Ramos (cell line): ENCODE results near the gene ANXA4.
"Not testable (repeated sequence)": the region's sequence is repeated elsewhere in the genome, so short reads cannot be mapped to it uniquely, and the experiment has no call there.

ENCODE experiments used
- in situ Hi-C: fragments of 300-500 bp; cut with MboI; formaldehyde crosslinking; loops from one replicate; pipeline ENCODE4 v1.14.3; 2022; ENCODE audit warnings: low sequenced_read_pairs; ENCODE audit not compliant: unreplicated experiment

ANXA4 gene

GRCh38 chr2:69798290-69798908 is 56.5 kb downstream of the ANXA4 start:
- in situ Hi-C loops: no loop called here

DNA sequence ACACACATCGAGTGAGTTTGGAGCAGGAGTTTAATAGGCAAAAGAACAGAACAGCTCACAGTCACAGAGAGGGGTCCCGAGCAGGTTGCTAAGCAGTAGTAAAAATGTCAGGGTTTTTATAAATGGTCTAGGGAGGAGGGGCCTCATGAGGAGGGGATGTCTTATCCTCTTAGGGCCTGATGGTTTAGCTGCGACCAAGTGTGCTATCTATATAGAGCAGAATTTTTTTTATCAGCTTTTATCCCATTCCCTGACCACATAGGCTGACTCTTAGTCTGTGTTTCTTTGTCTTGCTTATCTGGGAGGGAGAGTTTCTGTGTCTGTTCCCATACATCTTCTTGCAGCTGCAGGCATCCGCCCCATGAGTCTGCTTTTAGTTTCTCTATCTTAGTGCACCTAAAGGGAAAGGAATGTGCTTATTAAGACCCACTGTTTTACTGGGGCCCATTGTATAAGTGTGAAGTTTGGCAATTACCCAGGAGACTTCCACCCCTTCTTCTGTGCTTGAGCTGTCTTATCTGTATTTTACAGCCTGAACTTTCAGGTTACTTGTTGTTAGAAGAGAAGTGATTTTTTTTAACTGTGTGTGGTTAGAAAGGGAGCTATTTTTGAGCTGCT is 57.1 kb downstream of the ANXA4 start:
- in situ Hi-C loops: no loop called here

DNA sequence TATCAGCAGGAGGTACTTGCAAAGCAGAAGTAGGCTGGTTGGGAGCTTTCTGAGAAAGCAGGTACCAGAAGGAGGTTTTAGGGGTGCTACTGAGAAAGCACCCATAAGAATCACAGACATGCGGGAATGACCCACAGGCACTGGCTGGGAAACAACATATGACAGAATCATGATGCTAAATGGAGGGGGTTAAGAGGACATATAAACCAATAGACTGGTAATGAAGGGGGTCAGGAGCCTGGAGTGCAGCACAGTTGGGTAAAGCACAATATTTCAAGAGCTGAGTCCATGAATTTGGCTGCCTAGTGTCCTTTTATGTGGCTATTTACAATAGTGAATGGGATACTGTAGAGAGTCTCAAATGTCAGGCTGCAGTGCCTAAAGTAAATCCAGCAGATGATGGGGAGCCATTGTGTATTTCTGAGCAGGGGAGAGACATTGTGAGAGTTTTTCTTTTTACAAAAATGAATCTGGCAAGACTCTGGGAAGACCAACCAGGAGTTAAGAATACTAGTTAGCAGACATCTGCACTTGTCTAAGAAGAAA is 59.9 kb downstream of the ANXA4 start:
- in situ Hi-C loops: no loop called here

DNA sequence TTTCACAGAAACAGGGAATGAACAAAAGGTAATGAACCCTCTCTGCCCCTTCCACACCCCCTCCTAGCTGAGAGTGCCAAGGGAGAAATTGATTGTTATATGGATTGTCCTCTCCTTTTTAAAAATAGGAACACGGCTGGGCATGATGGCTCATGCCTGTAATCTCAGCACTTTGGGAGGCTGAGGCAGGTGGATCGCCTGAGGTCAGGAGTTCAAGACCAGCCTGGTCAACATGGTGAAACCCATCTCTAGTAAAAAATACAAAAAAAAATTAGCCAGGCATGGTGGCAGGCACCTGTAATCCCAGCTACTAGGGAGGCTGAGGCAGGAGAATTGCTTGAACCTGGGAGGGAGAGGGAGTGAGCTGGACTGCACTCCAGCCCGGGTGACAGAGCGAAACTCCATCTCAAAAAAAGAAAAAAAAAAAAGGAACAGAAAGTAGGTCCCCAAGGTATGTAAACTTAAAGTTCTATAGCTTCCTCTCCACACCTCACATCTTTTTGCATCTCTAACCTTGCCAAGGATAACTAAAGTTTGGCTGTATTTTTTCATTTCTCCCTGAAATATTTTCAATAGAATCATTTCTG is 60.9 kb downstream of the ANXA4 start:
- in situ Hi-C loops: not testable (repeated sequence)

DNA sequence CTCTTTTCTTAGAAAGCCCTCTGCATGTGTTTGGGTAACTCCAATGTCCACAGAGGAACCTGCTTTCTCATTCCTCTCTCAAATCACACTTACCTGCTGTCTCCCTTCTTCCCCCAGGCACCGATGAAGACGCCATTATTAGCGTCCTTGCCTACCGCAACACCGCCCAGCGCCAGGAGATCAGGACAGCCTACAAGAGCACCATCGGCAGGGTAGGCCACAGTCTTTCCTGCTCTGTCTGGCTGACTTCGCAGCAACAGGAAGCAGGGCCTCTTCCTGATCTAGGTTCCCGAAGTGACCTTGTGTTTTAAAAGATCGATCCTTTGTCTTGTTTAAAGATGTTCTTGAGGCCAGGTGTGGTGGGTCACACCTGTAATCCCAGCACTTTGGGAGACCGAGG is 62.5 kb downstream of the ANXA4 start:
- in situ Hi-C loops: no loop called here

GRCh38 chr2:69805887-69806286 is 64.0 kb downstream of the ANXA4 start:
- in situ Hi-C loops: no loop called here

DNA sequence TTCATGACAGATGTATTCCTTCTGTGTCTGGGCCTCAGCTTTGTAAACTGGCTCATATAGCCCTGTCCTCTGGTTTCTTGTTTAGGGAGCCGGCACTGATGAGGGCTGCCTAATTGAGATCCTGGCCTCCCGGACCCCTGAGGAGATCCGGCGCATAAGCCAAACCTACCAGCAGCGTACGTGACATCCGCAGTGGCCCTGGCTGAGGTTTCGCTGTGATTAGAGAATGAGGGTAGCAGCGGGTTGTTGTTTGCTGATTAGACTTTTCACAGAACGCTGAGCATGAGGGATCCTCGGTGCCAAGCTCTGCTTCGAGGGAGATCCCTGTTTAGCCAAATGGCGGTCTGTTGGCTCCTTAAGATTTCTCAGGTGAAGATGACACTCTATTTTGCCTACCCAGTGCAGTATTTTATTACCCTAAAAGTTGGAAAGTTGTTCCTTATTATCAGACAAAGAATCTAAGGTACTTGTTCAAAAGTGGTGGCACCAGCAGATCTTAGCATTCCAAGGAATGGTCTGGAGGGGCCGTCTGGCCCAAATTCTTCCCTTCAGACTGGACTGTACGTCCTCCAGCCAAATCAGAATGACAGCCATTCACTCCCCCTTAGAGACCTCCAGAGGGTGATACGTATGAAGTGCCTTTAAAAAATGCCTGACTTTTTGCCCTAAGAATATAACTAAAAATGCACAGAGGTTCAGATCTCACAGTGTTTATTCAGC is 66.0 kb downstream of the ANXA4 start:
- in situ Hi-C loops: no loop called here

- in situ Hi-C loops: loop anchor here (5.0 kb wide), 1 partner anchor 83 kb away; no protein-coding TSS in a partner anchor
Observed at GRCh38 chr2:69810550-69810949, 68.6 kb downstream of the ANXA4 start.

- in situ Hi-C loops: loop anchor here (5.0 kb wide), 1 partner anchor 84 kb away; no protein-coding TSS in a partner anchor
Observed at GRCh38 chr2:69811018-69811417, 69.1 kb downstream of the ANXA4 start.

DNA sequence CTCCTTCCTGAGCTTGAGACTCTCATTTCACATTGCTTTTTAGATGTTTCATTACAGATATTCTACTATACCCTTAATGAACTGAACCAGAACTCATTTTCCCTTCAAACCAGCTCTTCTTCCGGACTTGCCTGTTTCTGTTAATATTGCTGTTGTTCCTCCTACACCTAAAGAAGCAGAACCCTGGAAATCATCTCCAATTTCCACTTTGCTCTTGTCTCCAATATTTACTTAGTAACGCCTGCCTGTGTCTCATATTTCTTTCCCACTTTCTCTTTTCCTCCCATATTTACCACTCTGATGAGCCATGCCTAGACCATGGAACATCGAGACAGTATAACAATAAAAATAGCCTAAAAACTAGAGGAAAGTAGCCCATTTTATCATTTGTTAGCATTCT is 69.7 kb downstream of the ANXA4 start:
- in situ Hi-C loops: loop anchor here (5.0 kb wide), 1 partner anchor 84 kb away; no protein-coding TSS in a partner anchor

- in situ Hi-C loops: no loop called here
Observed at GRCh38 chr2:69815717-69816116, 73.8 kb downstream of the ANXA4 start.

DNA sequence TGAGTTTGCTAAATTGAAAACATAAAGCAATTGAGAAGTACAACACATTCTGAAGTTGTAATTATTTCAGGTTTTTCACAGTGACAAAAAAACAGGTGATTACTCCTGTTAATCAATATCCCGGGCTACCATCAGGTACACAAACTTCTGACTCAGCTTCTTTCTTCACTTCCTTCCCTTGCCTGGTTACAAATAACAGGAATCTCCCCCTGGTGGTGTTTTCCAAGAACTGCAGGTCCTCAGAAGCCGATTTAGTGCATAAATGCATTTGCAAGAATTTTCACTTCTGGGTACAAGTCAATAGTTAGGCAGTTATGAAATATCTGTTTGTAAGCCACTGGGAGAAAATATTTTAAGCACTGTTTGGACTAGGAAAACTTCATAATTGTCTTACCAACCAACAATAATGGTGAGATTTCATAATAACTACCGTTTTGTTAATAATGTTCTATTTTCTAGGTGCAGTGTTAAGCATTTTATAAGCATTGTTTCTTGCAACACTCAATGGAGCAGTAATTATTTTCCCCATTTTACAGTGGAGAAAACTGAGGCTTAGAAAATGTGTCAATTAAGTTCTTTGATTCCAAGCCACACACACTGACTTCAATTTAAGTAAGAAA is 75.1 kb downstream of the ANXA4 start:
- in situ Hi-C loops: no loop called here

- in situ Hi-C loops: no loop called here
Observed at GRCh38 chr2:69817729-69818501, 76.0 kb downstream of the ANXA4 start.

DNA sequence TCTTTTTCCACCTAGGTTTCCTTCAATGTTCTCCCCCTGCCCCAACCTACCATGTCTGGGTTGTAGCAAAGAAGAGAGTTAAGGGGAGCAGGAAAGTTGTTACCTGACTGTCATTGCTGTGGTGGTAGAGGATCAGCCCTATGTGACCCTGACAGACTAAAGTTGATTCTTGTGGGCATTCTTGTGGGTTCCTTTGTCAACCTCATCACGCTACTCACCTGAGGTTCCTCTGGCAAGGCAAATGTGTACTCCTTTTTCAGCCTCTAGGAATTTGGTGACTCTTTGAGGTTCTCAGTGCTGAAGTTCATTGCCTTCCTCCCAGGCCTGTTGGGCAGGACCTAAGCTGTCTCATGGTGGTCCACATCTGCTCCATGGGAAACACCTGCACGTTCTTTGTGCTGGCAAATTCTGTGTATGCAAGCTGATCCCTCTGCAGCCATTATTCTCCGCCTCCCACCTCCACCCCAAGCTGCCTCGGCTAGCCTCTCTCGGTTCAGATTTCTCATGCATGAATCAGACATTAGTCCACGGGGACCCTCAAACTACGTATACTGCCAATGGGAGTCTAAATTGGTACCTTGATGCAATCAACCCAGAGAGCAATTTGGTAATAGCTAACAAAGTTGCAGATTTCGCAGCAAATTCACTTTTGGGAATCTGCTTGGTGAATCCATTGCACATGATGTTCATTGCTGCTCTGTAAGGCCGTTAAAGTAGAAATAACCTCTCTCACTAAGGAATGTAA is 86.0 kb downstream of the ANXA4 start:
- in situ Hi-C loops: no loop called here

DNA sequence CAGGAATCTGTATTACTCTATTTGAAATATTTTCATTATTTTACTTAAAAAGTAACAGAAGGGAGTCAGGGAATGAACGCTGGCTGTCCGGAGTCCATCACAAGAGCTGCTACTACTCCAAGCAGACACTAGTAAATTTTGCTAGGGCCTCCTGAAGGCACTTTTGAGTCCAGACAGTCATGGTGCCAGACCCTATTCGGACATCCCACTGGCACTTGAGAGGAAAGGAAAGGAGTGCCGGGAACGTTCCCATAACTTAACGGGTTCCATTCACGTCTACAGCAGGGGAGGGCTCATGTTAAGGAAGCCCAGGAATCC is 87.0 kb downstream of the ANXA4 start:
- in situ Hi-C loops: no loop called here

DNA sequence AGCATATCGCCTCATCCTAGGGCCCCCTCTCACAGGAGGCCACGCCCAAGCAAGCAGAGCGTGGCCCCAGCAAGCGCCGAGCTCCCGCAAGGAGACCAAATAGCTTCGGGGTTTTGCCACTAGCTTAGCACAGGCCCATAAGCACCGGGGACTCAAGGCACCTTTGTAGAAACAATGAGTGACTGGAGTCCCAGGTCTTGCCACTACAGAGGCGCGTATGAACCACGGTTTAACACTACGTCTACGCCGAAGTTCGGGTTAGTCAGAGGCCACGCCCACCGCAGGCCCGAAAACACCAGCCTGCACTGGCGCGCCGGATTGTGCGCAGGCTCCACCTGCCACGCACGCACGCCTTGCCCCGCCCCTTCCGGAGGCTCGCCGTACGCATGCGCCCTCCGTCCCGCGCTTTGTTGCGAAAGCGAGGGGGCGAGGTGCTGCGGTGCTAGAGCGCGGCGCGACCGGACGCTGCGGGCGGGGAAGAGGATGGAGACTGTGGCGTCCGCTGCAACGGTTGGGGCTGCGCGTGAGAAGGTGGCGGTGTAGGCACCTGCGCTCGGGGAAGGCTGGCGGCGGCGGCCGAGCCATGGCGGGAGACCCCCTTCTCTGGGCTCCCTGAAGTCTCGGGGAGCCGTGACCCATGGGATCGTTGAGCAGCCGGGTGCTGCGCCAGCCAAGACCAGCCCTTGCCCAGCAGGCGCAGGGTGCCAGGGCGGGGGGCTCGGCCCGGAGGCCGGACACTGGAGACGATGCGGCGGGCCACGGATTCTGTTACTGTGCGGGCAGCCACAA is 87.5 kb downstream of the ANXA4 start, which contains the start of gene GMCL1:
Gene GMCL1, plus strand, starts transcription at position 405 of the 789 bp plus-strand sequence. Its CDS starts 233 bp downstream, at position 638.
- in situ Hi-C loops: no loop called here

DNA sequence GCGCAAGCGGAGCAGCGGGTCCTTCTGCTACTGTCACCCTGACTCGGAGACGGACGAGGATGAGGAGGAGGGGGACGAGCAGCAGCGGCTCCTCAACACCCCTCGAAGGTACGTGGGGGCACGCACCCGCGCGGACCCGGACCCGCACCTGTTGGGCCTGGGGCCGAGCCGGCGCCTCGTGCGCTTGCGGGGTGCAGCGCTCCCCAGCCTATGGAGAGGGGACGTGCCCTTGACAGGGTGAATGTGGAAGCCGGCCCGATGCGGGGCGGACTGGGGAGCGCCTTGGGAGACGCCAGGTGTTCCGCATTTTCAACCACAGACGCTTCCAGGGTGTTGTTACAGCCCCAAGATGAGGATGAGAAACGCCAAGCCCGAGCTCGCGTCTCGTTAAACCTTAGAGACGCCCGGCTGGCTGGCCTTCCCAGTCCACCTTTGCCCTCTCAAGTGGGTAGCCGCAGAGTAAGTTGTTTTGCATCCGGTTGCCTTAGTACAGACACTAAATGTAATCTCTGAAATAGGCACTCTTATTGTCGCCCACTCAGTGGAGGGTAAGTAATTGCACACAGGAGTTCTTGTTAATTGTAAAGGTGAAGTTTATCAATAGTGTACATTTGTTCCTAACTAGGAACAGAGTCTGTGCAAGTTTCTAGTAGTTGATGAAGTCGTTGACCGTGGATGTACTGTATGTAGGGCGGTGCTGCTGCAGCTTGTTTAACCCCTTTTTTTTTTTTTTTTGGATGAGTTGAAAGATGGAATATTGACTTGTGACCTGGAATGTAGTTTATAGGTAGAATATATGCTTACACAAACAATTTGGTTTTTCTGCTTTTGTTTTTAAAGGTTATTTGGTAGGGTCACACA is 88.3 kb downstream of the ANXA4 start:
- in situ Hi-C loops: no loop called here
